Middle frontal gyrus (tissue), 1 donor: ENCODE data around the gene RASGRP1.

Source experiments
- DNase-seq: peaks from one replicate; pipeline ENCODE4 v3.0.0-alpha.2; 2015; ENCODE audit warnings: low spot score; ENCODE audit errors: extremely low spot score

RASGRP1 gene

GRCh38 chr15:38460543-38460942 is 104.1 kb downstream of the RASGRP1 start:
- DNase-seq: no peak

GRCh38 chr15:38459480-38459879 is 105.1 kb downstream of the RASGRP1 start:
- no peak for DNase-seq

GRCh38 chr15:38458646-38459045 is 106.0 kb downstream of the RASGRP1 start:
- DNase-seq: no peak

GRCh38 chr15:38455092-38455491 is 109.5 kb downstream of the RASGRP1 start:
- DNase-seq: no peak

GRCh38 chr15:38454696-38455090 is 109.9 kb downstream of the RASGRP1 start:
- DNase-seq: no peak

GRCh38 chr15:38453971-38454695 is 110.5 kb downstream of the RASGRP1 start, which contains the start of gene FAM98B:
Gene FAM98B (plus strand): TSS chr15:38454127. CDS start chr15:38454162, 35 bp downstream.
- peak; percentile 86 for DNase-seq

GRCh38 chr15:38441130-38441519 is 123.5 kb downstream of the RASGRP1 start:
- no peak for DNase-seq

- no peak for DNase-seq
These were observed 124.1 kb downstream of the RASGRP1 start for GRCh38 chr15:38440353-38441129.
